T-helper 1 cell treated with Interleukin-12 subunit alpha and Interleukin-12 subunit beta and Interleukin-4 antibody, amounts not matched to agents 30 μg/mL and 1 μg/mL, for 36 hours (primary cell): Measurements from ENCODE around the gene P2RX5.
"Not testable (repeated sequence)": the region's sequence is repeated elsewhere in the genome, so short reads cannot be mapped to it uniquely, and the experiment has no call there.

Experiments
- H3K27ac Mint-ChIP-seq: one replicate; pipeline ENCODE4 v1.8.0; 2021; ENCODE audit warnings: mild to moderate bottlenecking, mixed read lengths
- H3K27me3 Mint-ChIP-seq: one replicate; pipeline ENCODE4 v1.8.0; 2021; ENCODE audit warnings: low read depth, mixed read lengths
- H3K36me3 Mint-ChIP-seq: one replicate; pipeline ENCODE4 v1.8.0; 2021; ENCODE audit warnings: low read depth, mixed read lengths
- H3K4me1 Mint-ChIP-seq: one replicate; pipeline ENCODE4 v1.8.0; 2021; ENCODE audit warnings: low read depth, mixed read lengths
- H3K4me3 Mint-ChIP-seq: one replicate; pipeline ENCODE4 v1.8.0; 2021; ENCODE audit warnings: mild to moderate bottlenecking, moderate library complexity, mixed read lengths
- H3K9me3 Mint-ChIP-seq: one replicate; pipeline ENCODE4 v1.8.0; 2021; ENCODE audit warnings: mixed read lengths

P2RX5 gene

DNA sequence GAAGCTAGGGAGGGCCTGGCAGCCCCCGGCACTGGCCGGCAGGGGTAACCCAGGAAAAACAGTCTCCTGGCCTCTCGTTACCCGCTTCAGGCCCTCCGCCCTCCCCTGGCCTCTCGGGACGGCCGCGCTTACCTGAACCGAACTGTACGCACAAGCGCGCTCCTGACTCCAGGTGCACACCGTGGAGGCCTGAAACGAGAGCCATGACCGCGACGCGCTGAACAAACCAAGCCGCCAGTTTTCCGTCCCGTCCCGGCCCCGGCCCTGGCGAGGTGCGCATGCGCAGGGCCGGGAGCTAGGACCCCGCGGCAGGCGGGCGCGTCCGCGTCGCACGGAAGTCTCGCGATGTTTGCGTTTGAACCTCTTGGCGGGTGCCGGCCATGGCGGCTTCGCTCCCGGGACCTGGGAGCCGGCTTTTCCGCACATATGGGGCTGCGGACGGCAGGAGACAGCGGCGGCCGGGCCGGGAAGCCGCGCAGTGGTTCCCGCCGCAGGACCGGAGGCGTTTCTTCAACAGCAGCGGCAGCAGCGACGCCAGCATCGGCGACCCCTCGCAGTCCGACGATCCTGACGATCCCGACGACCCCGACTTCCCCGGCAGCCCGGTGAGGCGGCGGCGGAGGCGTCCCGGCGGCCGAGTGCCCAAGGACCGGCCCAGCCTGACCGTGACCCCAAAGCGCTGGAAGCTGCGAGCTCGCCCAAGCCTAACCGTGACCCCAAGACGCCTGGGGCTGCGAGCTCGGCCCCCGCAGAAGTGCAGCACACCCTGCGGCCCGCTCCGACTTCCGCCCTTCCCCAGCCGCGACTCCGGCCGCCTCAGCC is 27.8 kb upstream of the P2RX5 start, which contains the start of gene HASPIN:
Gene HASPIN (plus strand): TSS at position 348 of the 822 bp plus-strand sequence. CDS start 33 bp downstream, at position 381.
- H3K27me3 Mint-ChIP-seq, result no peaks in the 10 kb centered on the region
- peak within 1 kb of the TSS; percentile 86 for H3K27ac Mint-ChIP-seq
- peak within 1 kb of the TSS; percentile 92 for H3K4me3 Mint-ChIP-seq
- peaks cover 51% of the 10 kb centered on the region for H3K4me1 Mint-ChIP-seq
- no peaks in the 10 kb centered on the region for H3K9me3 Mint-ChIP-seq
- H3K36me3 Mint-ChIP-seq, result peaks cover 53% of the 10 kb centered on the region

DNA sequence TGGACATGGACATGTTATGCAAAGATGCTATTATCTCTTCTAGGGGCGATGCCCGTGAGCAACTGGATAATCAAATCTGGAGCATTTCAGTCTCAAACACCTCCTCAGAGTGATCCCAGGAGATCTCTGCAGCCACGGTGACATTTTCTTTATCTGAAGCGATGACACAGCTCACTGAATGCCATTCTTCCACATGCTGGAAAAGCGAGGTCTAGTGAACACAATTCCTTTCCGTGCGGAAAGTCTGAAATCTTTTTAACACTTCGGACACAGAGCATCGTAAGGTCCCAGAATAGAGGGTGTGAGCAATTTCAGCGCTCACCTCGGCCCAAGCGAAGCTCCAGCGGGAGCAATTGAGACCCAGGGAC is 27.2 kb upstream of the P2RX5 start:
- no peaks in the 10 kb centered on the region for H3K9me3 Mint-ChIP-seq
- H3K4me1 Mint-ChIP-seq, result peaks cover 56% of the 10 kb centered on the region
- H3K4me3 Mint-ChIP-seq, result peak overlapping the region; percentile 92
- peak overlapping the region; percentile 86 for H3K27ac Mint-ChIP-seq
- H3K36me3 Mint-ChIP-seq, result peaks cover 59% of the 10 kb centered on the region
- no peaks in the 10 kb centered on the region for H3K27me3 Mint-ChIP-seq

DNA sequence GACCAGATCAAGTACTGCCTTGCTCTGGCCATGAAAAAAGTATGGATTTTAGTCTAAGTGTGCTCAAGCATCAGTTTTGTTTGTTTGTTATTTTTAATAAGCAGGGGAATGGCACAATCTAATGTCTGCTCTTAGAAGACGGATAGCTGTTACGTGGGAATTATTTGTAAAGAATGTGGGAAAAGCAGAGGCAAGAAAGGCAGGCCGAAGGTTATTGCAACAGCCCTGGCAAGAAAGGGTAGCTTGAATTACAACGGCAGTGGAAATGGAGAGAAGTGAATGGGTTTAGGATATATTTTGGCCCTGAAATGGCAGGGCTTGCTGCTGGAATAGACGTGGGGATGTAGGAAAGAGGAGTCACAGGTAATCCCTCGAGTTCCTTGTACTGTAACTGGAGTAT is 26.8 kb upstream of the P2RX5 start:
- H3K4me1 Mint-ChIP-seq, result peaks cover 58% of the 10 kb centered on the region
- H3K36me3 Mint-ChIP-seq, result peaks cover 61% of the 10 kb centered on the region
- H3K27ac Mint-ChIP-seq, result peak overlapping the region; percentile 86
- peak overlapping the region; percentile 92 for H3K4me3 Mint-ChIP-seq
- H3K27me3 Mint-ChIP-seq, result no peaks in the 10 kb centered on the region
- H3K9me3 Mint-ChIP-seq, result no peaks in the 10 kb centered on the region

DNA sequence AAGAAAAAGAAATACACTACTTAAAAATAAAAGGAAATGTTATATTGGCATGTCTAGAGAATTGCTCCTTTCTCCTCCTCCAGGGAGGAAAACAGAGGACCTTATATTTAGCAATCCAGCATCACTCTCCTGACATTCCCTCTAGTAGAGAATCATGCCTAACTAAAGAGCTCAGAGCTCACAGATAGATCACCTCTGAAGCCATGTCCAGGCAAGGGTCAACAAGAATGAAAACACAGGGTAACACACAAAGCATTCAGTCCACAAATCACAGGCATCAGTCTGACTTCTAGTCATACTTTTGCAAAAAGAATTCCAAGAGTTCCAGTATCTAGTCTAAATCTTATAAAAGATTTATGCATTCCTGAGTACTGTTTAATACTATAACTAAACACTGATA is 23.3 kb upstream of the P2RX5 start:
- H3K27ac Mint-ChIP-seq, result peak overlapping the region; percentile 47
- no peaks in the 10 kb centered on the region for H3K27me3 Mint-ChIP-seq
- no peaks in the 10 kb centered on the region for H3K9me3 Mint-ChIP-seq
- H3K4me3 Mint-ChIP-seq, result peak overlapping the region; percentile 2
- peaks cover 53% of the 10 kb centered on the region for H3K4me1 Mint-ChIP-seq
- peaks cover 74% of the 10 kb centered on the region for H3K36me3 Mint-ChIP-seq

DNA sequence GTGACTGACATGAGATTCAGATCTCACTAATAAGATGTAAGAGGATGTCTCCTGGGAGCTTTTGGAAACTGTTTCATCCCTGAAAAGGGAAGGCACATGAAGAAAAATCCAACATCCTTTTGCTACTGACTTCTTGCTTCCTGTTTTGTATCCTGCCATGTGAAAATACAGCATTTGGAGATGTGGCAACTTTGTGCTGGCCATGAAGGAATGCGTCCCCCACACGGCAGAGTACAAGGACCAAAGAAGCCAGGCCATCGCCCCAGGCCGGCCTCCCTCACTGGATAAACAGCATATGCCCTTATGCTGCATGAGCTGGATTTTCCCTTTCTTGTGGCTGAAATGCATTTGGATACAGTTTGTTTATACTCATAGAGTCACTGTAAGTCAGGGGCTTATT is 22.2 kb upstream of the P2RX5 start:
- peak overlapping the region; percentile 33 for H3K4me3 Mint-ChIP-seq
- H3K27ac Mint-ChIP-seq, result peak overlapping the region; percentile 13
- H3K36me3 Mint-ChIP-seq, result peaks cover 75% of the 10 kb centered on the region
- H3K4me1 Mint-ChIP-seq, result peaks cover 55% of the 10 kb centered on the region
- no peaks in the 10 kb centered on the region for H3K9me3 Mint-ChIP-seq
- H3K27me3 Mint-ChIP-seq, result no peaks in the 10 kb centered on the region

DNA sequence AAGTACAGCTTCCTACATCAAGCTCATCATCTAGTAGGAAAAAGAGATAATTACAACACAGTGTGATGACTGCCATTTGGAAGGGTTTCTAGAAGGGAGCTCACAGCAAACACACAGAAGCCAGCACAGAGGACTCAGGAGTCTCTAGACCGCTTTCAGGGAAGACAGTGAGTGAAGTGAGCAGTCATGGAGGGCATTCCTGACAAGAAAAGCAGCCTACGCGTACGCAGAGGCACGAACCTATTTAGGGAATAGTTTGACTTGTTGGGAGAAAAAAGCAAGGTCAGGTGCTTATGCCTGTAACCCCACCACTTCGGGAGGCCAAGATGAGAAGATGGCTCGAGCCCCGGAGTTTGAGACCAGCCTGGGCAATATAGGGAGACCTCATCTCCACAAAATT is 19.3 kb upstream of the P2RX5 start:
- Mint-ChIP-seq H3K27me3 (no peaks in the 10 kb centered on the region), H3K36me3 (peaks cover 73% of the 10 kb centered on the region), H3K9me3 (peaks cover 5% of the 10 kb centered on the region), H3K4me1 (peaks cover 59% of the 10 kb centered on the region), H3K27ac (peak overlapping the region; percentile 89), H3K4me3 (peak overlapping the region; percentile 47)

DNA sequence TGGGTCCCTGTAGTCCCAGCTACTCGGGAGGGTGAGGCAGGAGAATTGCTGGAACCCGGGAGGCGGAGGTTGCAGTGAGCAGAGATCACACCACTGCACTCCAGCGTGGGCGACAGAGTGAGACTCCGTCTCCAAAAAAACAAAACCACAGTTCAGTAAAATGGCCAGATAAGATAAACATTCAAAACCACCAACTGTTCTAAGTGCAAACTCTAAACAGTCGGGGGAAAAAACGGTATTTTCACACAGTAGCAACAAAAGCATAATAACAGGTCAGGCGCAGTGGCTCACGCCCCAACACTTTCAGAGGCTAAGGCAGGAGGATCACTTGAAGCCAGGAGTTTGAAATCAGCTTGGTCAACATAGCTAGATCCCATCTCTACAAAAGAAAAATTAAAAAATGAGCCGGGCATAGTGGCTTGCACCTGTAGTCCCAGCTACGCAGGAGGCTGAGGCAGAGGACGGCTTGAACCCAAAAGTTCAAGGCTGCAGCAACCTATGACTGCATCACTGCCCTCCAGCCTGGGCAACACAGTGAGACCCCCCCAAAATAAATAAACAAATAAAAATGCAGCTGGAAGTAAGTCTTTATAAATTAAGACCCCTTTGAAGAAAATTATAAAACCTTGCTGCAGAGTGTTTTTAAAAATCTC is 17.0 kb upstream of the P2RX5 start:
- H3K27me3 Mint-ChIP-seq, result no peaks in the 10 kb centered on the region
- peak overlapping the region; percentile 66 for H3K4me3 Mint-ChIP-seq
- peak overlapping the region; percentile 94 for H3K27ac Mint-ChIP-seq
- peaks cover 5% of the 10 kb centered on the region for H3K9me3 Mint-ChIP-seq
- H3K4me1 Mint-ChIP-seq, result peaks cover 56% of the 10 kb centered on the region
- H3K36me3 Mint-ChIP-seq, result peaks cover 68% of the 10 kb centered on the region

DNA sequence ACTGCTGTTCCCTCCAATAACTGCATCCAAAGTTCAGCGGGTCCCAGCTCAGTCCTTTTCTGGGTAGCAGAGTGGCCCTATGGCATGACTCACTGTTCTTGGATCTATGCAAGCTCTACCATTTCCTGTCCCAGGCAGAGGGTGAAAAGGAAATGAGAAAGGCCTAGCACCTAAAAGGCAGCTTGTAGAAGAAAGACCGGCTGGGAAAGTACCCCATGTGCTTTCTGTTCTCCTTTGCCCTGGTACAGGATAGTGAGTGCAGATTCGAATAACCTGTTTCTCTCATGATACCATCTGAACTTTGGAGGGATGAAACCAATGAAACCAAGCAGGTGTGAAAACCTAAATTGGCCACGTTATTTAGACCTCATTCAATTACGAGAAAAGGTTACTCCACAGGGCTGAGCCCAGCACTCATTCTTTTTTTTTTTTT is 15.0 kb upstream of the P2RX5 start:
- no peaks in the 10 kb centered on the region for H3K27me3 Mint-ChIP-seq
- H3K9me3 Mint-ChIP-seq, result peaks cover 5% of the 10 kb centered on the region
- H3K4me3 Mint-ChIP-seq, result peak overlapping the region; percentile 71
- peaks cover 55% of the 10 kb centered on the region for H3K36me3 Mint-ChIP-seq
- peaks cover 45% of the 10 kb centered on the region for H3K4me1 Mint-ChIP-seq
- peak overlapping the region; percentile 96 for H3K27ac Mint-ChIP-seq

DNA sequence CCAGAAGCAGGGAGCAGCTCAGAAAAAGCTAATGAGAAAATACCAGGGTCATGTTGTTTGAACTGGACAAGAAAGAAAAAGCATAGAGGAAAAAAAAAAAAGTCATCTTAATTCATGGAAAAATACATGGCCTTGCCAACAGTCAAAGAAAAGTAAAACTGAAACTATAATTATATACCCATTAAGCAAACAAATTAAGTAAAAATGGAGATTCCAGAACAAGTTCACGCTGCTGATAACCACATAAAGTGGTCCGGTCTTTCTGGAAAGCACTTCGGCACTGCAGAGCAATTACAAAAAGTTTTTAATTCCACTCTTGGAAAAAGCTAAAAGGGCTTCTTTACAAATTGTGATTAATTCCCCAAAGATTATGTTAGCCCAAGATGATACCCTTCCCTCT is 12.4 kb upstream of the P2RX5 start:
- Mint-ChIP-seq H3K9me3 (peaks cover 5% of the 10 kb centered on the region), H3K4me3 (peak overlapping the region; percentile 31), H3K4me1 (peaks cover 43% of the 10 kb centered on the region), H3K36me3 (peaks cover 48% of the 10 kb centered on the region), H3K27ac (peak overlapping the region; percentile 83), H3K27me3 (no peaks in the 10 kb centered on the region)

DNA sequence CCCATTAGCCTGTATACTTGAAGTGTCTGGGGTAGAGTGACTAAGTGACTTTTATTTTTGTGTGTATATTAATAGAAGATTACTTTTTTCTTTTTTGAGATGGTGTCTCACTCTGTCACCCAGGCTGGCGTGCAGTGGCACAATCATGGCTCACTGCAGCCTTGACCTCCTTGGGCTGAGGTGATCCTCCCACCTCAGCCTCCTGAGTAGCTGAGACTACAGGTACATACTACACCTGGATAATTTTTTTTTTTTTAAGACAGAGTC is 9.7 kb upstream of the P2RX5 start:
- Mint-ChIP-seq H3K27ac (peak overlapping the region; percentile 3), H3K36me3 (peaks cover 48% of the 10 kb centered on the region), H3K4me1 (peaks cover 25% of the 10 kb centered on the region)
- H3K4me3 Mint-ChIP-seq, H3K9me3 Mint-ChIP-seq, H3K27me3 Mint-ChIP-seq: not testable (repeated sequence)

DNA sequence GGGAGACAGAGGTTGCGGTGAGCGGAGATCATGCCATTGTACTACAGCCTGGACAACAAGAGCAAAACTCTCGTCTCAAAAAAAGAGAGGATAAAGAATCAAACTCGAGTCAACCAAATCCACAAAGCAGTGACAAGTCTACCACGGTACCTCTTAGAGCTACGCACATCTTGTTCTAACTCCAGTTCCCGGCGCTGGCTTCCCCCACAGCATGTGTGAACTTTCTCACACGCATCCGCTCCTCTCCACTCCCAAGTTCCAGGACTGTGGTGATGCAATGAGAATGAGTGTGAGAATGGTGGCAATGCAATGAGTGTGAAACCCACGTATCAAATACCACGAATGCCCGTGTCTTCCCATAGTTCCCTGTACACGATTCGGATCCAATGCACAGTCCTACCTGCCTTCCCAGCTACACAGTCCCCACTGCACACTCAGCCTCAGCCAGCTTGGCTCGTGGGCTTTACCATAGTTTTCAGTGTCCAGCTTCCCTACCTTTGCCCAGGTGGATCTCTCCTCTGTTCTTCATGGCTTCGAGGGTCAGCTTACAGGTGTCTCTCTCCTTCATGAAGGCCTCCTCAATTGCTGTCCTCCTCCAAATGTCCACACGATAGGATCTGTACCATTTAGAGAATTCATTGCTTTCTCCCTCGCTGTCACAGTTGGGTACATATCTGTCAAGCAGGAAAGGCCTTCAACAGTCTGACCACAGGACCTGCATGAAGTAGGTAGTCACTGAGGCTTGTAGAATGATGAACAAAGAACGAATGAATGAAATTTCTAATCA is 9.2 kb upstream of the P2RX5 start:
- Mint-ChIP-seq H3K27me3 (no peaks in the 10 kb centered on the region), H3K27ac (peak overlapping the region; percentile 3), H3K4me3 (no peak overlapping the region), H3K9me3 (peaks cover 9% of the 10 kb centered on the region), H3K4me1 (peaks cover 23% of the 10 kb centered on the region), H3K36me3 (peaks cover 48% of the 10 kb centered on the region)

DNA sequence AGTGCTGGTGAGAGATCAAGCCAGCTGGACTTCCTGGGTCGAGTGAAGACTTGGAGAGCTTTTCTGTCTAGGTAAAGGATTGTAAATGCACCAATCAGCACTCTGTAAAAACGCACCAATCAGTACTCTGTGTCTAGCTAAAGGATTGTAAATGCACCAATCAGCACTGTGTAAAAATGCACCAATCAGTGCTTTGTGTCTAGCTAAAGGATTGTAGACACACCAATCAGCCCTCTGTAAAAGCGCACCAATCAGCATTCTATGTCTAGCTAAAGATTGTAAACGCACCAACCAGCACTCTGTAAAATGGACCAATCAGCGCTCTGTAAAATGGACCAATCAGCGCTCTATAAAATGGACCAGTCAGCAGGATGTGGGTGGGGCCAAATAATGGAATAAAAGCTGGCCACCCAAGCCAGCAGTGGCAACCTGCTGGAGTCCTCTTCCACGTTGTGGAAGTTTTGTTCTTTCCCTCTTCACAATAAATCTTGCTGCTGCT is 6.1 kb upstream of the P2RX5 start:
- Mint-ChIP-seq H3K4me1 (peaks cover 19% of the 10 kb centered on the region), H3K36me3 (peaks cover 39% of the 10 kb centered on the region)
- not testable (repeated sequence) for H3K27ac Mint-ChIP-seq

DNA sequence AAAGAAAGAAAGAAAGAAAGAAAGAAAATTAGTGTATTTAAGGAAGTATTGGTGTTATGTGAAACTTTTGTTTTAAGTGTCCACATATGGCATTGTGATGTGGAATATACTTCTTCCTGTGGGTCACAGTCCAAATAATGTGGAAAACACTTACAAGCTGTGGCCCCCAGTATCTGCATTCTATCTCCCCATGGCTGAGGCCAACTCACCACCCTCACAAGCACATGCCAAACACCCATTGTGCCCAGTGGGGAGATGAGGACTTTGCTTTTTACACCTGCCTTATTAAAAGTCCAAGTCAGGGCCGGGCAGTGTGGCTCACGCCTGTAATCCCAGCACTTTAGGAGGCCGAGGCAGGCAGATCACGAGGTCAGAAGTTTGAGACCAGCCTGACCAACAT is 4.0 kb upstream of the P2RX5 start:
- Mint-ChIP-seq H3K4me3 (no peak overlapping the region), H3K9me3 (peaks cover 16% of the 10 kb centered on the region), H3K27ac (no peak overlapping the region), H3K27me3 (no peaks in the 10 kb centered on the region), H3K36me3 (peaks cover 30% of the 10 kb centered on the region), H3K4me1 (peaks cover 16% of the 10 kb centered on the region)

More for the DNA sequence above, 6.1 kb upstream of the P2RX5 start:
- H3K4me3 Mint-ChIP-seq, H3K27me3 Mint-ChIP-seq: not testable (repeated sequence)
- H3K9me3 Mint-ChIP-seq, result peaks cover 16% of the 10 kb centered on the region

DNA sequence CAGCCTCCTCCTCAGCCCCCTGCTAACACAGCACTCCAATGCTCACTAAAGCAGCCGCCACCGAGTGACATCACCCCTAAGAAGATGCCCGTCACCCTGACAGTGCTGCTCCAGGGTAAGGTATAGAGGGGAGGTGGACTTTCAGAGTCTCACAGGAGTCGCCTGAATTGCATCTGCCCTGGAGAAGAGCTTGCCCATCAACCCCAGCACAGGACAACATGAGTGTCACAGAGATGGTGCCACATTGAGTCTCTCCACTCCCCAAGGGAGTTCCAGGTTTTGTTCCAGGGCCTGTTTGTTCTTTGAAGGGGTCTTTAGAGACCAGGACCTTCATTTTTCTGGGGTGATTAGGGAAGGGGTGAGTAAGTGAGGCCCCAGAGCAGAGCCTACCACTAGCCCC is 2.2 kb upstream of the P2RX5 start:
- H3K4me3 Mint-ChIP-seq, result peak overlapping the region; percentile 66
- peaks cover 36% of the 10 kb centered on the region for H3K36me3 Mint-ChIP-seq
- H3K4me1 Mint-ChIP-seq, result peaks cover 26% of the 10 kb centered on the region
- H3K27ac Mint-ChIP-seq, result no peak overlapping the region
- H3K9me3 Mint-ChIP-seq, result peaks cover 16% of the 10 kb centered on the region
- H3K27me3 Mint-ChIP-seq, result no peaks in the 10 kb centered on the region
